HCT116 (cell line): ENCODE measurements around the gene SYNDIG1. TPM values are rescaled to one million over a fixed set of nuclear protein-coding genes. Genes with fewer than 3 reads are reported as not detected.

Experiments used
- ATAC-seq: fragments of 200-7000 bp; cut with Tn5 transposase; 2 replicates; pipeline ENCODE4 v1.9.1; 2020; ENCODE audit warnings: mild to moderate bottlenecking, moderate library complexity
- BruUV-seq: library from RNA; stranded (reverse); fragments of 400-500 nt; replicated peaks from 2 replicates; lab custom pipeline; 2021; lab: Mats Ljungman, UMichigan
- CTCF ChIA-PET: fragments of 300-600 bp; sonication (Branson Sonifier 250); formaldehyde crosslinking; loops from one replicate; lab custom pipeline; 2021; ENCODE audit warnings: antibody characterized with exemption; lab: Charles Lee
- POLR2A ChIA-PET: fragments of 300-600, 350-600 bp; sonication (Branson Sonifier 250); formaldehyde crosslinking; loops from one replicate; lab custom pipeline; 2021; ENCODE audit warnings: antibody characterized with exemption; lab: Charles Lee
- RAD21 ChIA-PET, 2 experiments: fragments of 300-600 bp; sonication (Branson Sonifier 250); formaldehyde crosslinking; loops; one replicate each; lab custom pipeline; 2023; ENCODE audit warnings: low total read pairs in 2 of 2; ENCODE audit not compliant: uncharacterized antibody in 2 of 2, unreplicated experiment in 2 of 2, low non-redundant PET in 1 of 2; lab: Charles Lee
- DNase-seq: peaks from one replicate; pipeline ENCODE4 v3.0.0-alpha.2; 2010; ENCODE audit warnings: low read depth, low spot score
- H2AFZ ChIP-seq: fragments of 200-600 bp; shearing (Covaris generic), sonication (generic); 2 replicates; pipeline ENCODE4 v1.6.1; 2017; ENCODE audit warnings: low read depth, mixed run types, mixed read lengths, antibody characterized with exemption, low read length; ENCODE audit not compliant: poor library complexity, severe bottlenecking
- H3K27ac ChIP-seq: 2 replicates; pipeline ENCODE4 v1.5.1; 2012; ENCODE audit warnings: low read depth, low read length
- H3K27me3 ChIP-seq: fragments of 200-600 bp; sonication (generic); 2 replicates; pipeline ENCODE4 v1.6.1; 2016; ENCODE audit warnings: mixed run types, low read length, mixed read lengths; ENCODE audit not compliant: insufficient read depth
- H3K36me3 ChIP-seq, 2 experiments: fragments of 200-500 bp in 1 of 2; fragments of 200-600 bp in 1 of 2; sonication (Bioruptor generic) in 1 of 2; sonication (generic) in 1 of 2; 2 replicates each; pipeline versions ENCODE4 v1.5.1 to v1.6.1; 2014 to 2016; ENCODE audit warnings: low read length in 2 of 2, inconsistent platforms in 1 of 2, mixed read lengths in 1 of 2, mixed run types in 1 of 2; ENCODE audit not compliant: insufficient read depth in 2 of 2, control insufficient read depth in 1 of 2
- H3K4me1 ChIP-seq, 2 experiments: fragments of 200-600 bp in 1 of 2; sonication (generic) in 1 of 2; 2 replicates each; pipeline versions ENCODE4 v1.5.1 to v1.6.1; 2012 to 2017; ENCODE audit warnings: low read length in 2 of 2, inconsistent platforms in 1 of 2, mild to moderate bottlenecking in 1 of 2, mixed read lengths in 1 of 2, mixed run types in 1 of 2, moderate library complexity in 1 of 2; ENCODE audit not compliant: insufficient read depth in 2 of 2, control insufficient read depth in 1 of 2
- H3K4me2 ChIP-seq: fragments of 200-600 bp; sonication (generic); 2 replicates; pipeline ENCODE4 v1.6.1; 2017; ENCODE audit warnings: mixed run types, low read length, mixed read lengths
- H3K4me3 ChIP-seq, 2 experiments: fragments of 200-600 bp in 1 of 2; sonication (generic) in 1 of 2; replicated peaks in 1 of 2; 2 replicates each; pipeline ENCODE4 v1.5.1; 2011 to 2016; ENCODE audit warnings: low read length in 2 of 2, control low read depth in 1 of 2, low read depth in 1 of 2, mild to moderate bottlenecking in 1 of 2, mixed read lengths in 1 of 2, mixed run types in 1 of 2
- H3K79me2 ChIP-seq: fragments of 200-600 bp; sonication (generic); 2 replicates; pipeline ENCODE4 v1.6.1; 2017; ENCODE audit warnings: mild to moderate bottlenecking, mixed run types, low read length, moderate library complexity, mixed read lengths; ENCODE audit not compliant: insufficient read depth
- H3K9ac ChIP-seq: fragments of 200-600 bp; sonication (generic); 2 replicates; pipeline ENCODE4 v1.6.1; 2016; ENCODE audit warnings: low read length, mixed read lengths
- H3K9me2 ChIP-seq: fragments of 200-600 bp; sonication (generic), shearing (Covaris generic); 2 replicates; pipeline ENCODE4 v1.6.1; 2017; ENCODE audit warnings: mixed run types, mild to moderate bottlenecking, moderate library complexity; ENCODE audit not compliant: insufficient read depth
- H3K9me3 ChIP-seq, 2 experiments: fragments of 200-500 bp in 1 of 2; fragments of 200-600 bp in 1 of 2; sonication (Bioruptor generic) in 1 of 2; sonication (generic) in 1 of 2; 2 replicates each; pipeline ENCODE4 v1.6.1; 2014 to 2017; ENCODE audit warnings: low read length in 2 of 2, mixed read lengths in 2 of 2, inconsistent platforms in 1 of 2, low read depth in 1 of 2, mild to moderate bottlenecking in 1 of 2, mixed run types in 1 of 2, moderate library complexity in 1 of 2; ENCODE audit not compliant: control insufficient read depth in 1 of 2, insufficient read depth in 1 of 2
- H4K20me1 ChIP-seq: fragments of 200-600 bp; sonication (generic), shearing (Covaris generic); 2 replicates; pipeline ENCODE4 v1.6.1; 2017; ENCODE audit warnings: mixed run types, mild to moderate bottlenecking, moderate library complexity; ENCODE audit not compliant: insufficient read depth
- CEBPB ChIP-seq: IDR thresholded peaks from 2 replicates; pipeline ENCODE4 v1.6.1; 2012; ENCODE audit warnings: low read depth
- CTCF ChIP-seq, 3 experiments: fragments of 200-600 bp in 1 of 3; sonication (generic) in 1 of 3; IDR thresholded peaks in 2 of 3; conservative IDR thresholded peaks in 1 of 3; 2 replicates each; pipeline ENCODE4 v1.5.1; 2012 to 2017; ENCODE audit warnings: low read depth in 2 of 3, low read length in 2 of 3, antibody characterized with exemption in 1 of 3, borderline replicate concordance in 1 of 3, control low read depth in 1 of 3, mild to moderate bottlenecking in 1 of 3, mixed read lengths in 1 of 3, mixed run types in 1 of 3, moderate library complexity in 1 of 3; ENCODE audit not compliant: insufficient read depth in 1 of 3
- ELF1 ChIP-seq: IDR thresholded peaks from 2 replicates; pipeline ENCODE4 v1.6.1; 2012; ENCODE audit warnings: low read depth, borderline replicate concordance
- EZH2 ChIP-seq: fragments of 200-600 bp; sonication (generic); IDR thresholded peaks from 2 replicates; pipeline ENCODE4 v1.6.1; 2017; ENCODE audit warnings: antibody characterized with exemption, mixed run types
- EZH2phosphoT487 ChIP-seq: fragments of 200-600 bp; IDR thresholded peaks from 2 replicates; pipeline ENCODE4 v1.6.1; 2018; ENCODE audit warnings: antibody characterized with exemption, borderline replicate concordance
- JUND ChIP-seq: IDR thresholded peaks from 2 replicates; pipeline ENCODE4 v1.6.1; 2012
- MAX ChIP-seq: IDR thresholded peaks from 2 replicates; pipeline ENCODE4 v1.6.1; 2012
- POLR2A ChIP-seq: IDR thresholded peaks from 2 replicates; pipeline ENCODE4 v1.7.0; 2011; ENCODE audit warnings: borderline replicate concordance; ENCODE audit not compliant: insufficient read depth, insufficient read length; ENCODE audit errors: extremely low read depth
- POLR2AphosphoS5 ChIP-seq: IDR thresholded peaks from 2 replicates; pipeline ENCODE4 v1.6.1; 2011; ENCODE audit warnings: mild to moderate bottlenecking, low read depth, low read length, moderate library complexity
- SIN3A ChIP-seq: IDR thresholded peaks from 2 replicates; pipeline ENCODE4 v1.6.1; 2012; ENCODE audit warnings: low read depth
- YY1 ChIP-seq: IDR thresholded peaks from 2 replicates; pipeline ENCODE4 v1.6.1; 2011; ENCODE audit warnings: low read length, low read depth, moderate library complexity, mild to moderate bottlenecking; ENCODE audit not compliant: insufficient replicate concordance; ENCODE audit errors: extremely low read depth
- intact Hi-C: fragments of 100-400 bp; cut with micrococcal nuclease; formaldehyde crosslinking; loops from 2 replicates; pipeline ENCODE4 v1.10.0; 2022
- total RNA-seq: library from RNA; stranded (reverse); gene quantifications from one replicate; pipeline ENCODE4 v1.2.1, GENCODE V29; 2021; ENCODE audit not compliant: unreplicated experiment

The SYNDIG1 gene
- total RNA-seq, 1 experiment from 2014 or later, result not detected

GRCh38 chr20:24662752-24663365 lies 193.4 kb downstream of the SYNDIG1 start:
- ATAC-seq (no peak), DNase-seq (no peak)
- Histone ChIP-seq H3K27ac (no peak overlapping the region), H3K9me2 (no peaks in the 10 kb centered on the region), H3K27me3 (peaks cover 4% of the 10 kb centered on the region; the same call in 1 of the 2 replicates), H3K79me2 (no peaks in the 10 kb centered on the region), H3K9me3 (no peaks in the 10 kb centered on the region), H4K20me1 (no peaks in the 10 kb centered on the region), H3K4me2 (no peak overlapping the region), H3K4me3 (no peak overlapping the region), H3K4me1 (peaks cover 0 to 12% of the 10 kb centered on the region in 2 experiments; a peak in 2 of 4 replicates), H3K36me3 (no peaks in the 10 kb centered on the region), H2AFZ (no peak overlapping the region), H3K9ac (no peak overlapping the region)
- ChIA-PET RAD21 (no interaction called here), POLR2A (no interaction called here), CTCF (no interaction called here)
- TF ChIP-seq SIN3A (no peak), EZH2 (no peak), CTCF (IDR thresholded peaks at IDR 0.05 in 2 of 3, conservative IDR thresholded peaks at IDR 0.05 in 1 of 3; ENCODE audit: borderline replicate concordance in 1 of 3, insufficient read depth in 1 of 3, low read depth in 2 of 3, low read length in 2 of 3) (no peak), MAX (no peak), CEBPB (no peak), EZH2phosphoT487 (no peak), YY1 (no peak), JUND (no peak), POLR2AphosphoS5 (no peak), ELF1 (no peak), POLR2A (no peak)
- intact Hi-C loops, result no loop called here
- no TSS peak for BruUV-seq
